H1 (cell line): ENCODE results near the gene AOPEP. TPM values are rescaled to one million over a fixed set of nuclear protein-coding genes. Genes with fewer than 3 reads are reported as not detected.

Source experiments
- ATF3 ChIP-seq: IDR thresholded peaks from 2 replicates; pipeline ENCODE4 v1.6.1; 2011; ENCODE audit warnings: low read depth, mild to moderate bottlenecking, low read length; ENCODE audit not compliant: insufficient read depth
- BACH1 ChIP-seq: IDR thresholded peaks from 2 replicates; pipeline ENCODE4 v1.6.1; 2012; ENCODE audit warnings: low read length, improper control_type of control experiment
- CEBPB ChIP-seq: IDR thresholded peaks from 2 replicates; pipeline ENCODE4 v1.6.1; 2012; ENCODE audit warnings: low read depth, low read length
- CHD1 ChIP-seq: IDR thresholded peaks from 2 replicates; pipeline ENCODE4 v1.6.1; 2012; ENCODE audit warnings: low read depth, low read length, improper control_type of control experiment
- CHD7 ChIP-seq: fragments of 300-600 bp; sonication (generic); IDR thresholded peaks from 2 replicates; pipeline ENCODE4 v1.7.1; 2012; ENCODE audit warnings: low read length, moderate library complexity, mild to moderate bottlenecking, inconsistent platforms; ENCODE audit not compliant: insufficient replicate concordance
- GABPA ChIP-seq: IDR thresholded peaks from 2 replicates; pipeline ENCODE4 v1.6.1; 2011; ENCODE audit warnings: mild to moderate bottlenecking, low read length, moderate library complexity, borderline replicate concordance; ENCODE audit not compliant: insufficient read depth
- JUND ChIP-seq: IDR thresholded peaks from 2 replicates; pipeline ENCODE4 v1.6.1; 2011; ENCODE audit warnings: mild to moderate bottlenecking, improper control_type of control experiment, low read length
- NANOG ChIP-seq: IDR thresholded peaks from 2 replicates; pipeline ENCODE4 v1.6.1; 2011; ENCODE audit warnings: low read length, low read depth, mild to moderate bottlenecking, inconsistent platforms; ENCODE audit not compliant: insufficient read depth, poor library complexity, severe bottlenecking
- POU5F1 ChIP-seq: IDR thresholded peaks from 2 replicates; pipeline ENCODE4 v1.6.1; 2011; ENCODE audit warnings: low read depth, mild to moderate bottlenecking, low read length, moderate library complexity
- SIN3A ChIP-seq, 2 experiments: IDR thresholded peaks in 1 of 2; conservative IDR thresholded peaks in 1 of 2; 2 replicates each; pipeline ENCODE4 v1.6.1; 2011 to 2012; ENCODE audit warnings: low read length in 2 of 2, improper control_type of control experiment in 1 of 2, low read depth in 1 of 2, mild to moderate bottlenecking in 1 of 2
- TAF7 ChIP-seq: optimal IDR thresholded peaks from 2 replicates; pipeline ENCODE3; 2011; ENCODE audit warnings: low read depth, mild to moderate bottlenecking, inconsistent platforms, low read length, moderate library complexity, borderline replicate concordance
- YY1 ChIP-seq: IDR thresholded peaks from 2 replicates; pipeline ENCODE4 v1.6.1; 2011; ENCODE audit warnings: low read depth, mild to moderate bottlenecking, low read length
- polyA plus RNA-seq, 7 experiments: library from polyadenylated mRNA; depleted of rRNA in 3 of 7; stranded (reverse) in 5 of 7; unstranded in 2 of 7; fragments of >200 nt in 5 of 7; fragments of 200-250 nt in 2 of 7; gene quantifications; 1 replicate in 5 of 7; 2 replicates in 1 of 7; 4 replicates in 1 of 7; pipeline versions ENCODE4 v1.2.1 to v1.2.3, GENCODE V29; 2011 to 2013; ENCODE audit warnings: missing spikeins in 2 of 7, mixed read lengths in 2 of 7
- total RNA-seq: library from RNA; stranded (reverse); fragmentation: NEBNext Ultra II Directional; extraction: Animal tissue kit (Norgen Biotek cat#: 25700); gene quantifications from 2 replicates; pipeline ENCODE4 v1.2.1, GENCODE V29; 2021

The AOPEP gene
- total and polyA plus RNA-seq, 2 of the 8 experiments (the other 6 are each of a cell fraction or from before 2014, with no cell fraction given), result 6.1 to 14.3 TPM

- TF ChIP-seq CHD7 (no peak), SIN3A (conservative IDR thresholded peaks at IDR 0.05 in 1 of 2, IDR thresholded peaks at IDR 0.05 in 1 of 2; ENCODE audit: low read depth in 1 of 2, low read length in 2 of 2) (no peak), CHD1 (no peak), TAF7 (no peak), POU5F1 (no peak), CEBPB (no peak), BACH1 (no peak), GABPA (no peak), YY1 (no peak), NANOG (no peak), JUND (no peak), ATF3 (no peak)
- TF ChIP-seq, all 59 proteins: peak for 0
These were observed 196.2 kb downstream of the AOPEP start (continued) for GRCh38 chr9:94922691-94923107.
